GM18507 (cell line): ENCODE data around the gene KCNB1.

Source experiments
- DNase-seq: peaks from one replicate; pipeline ENCODE4 v3.0.0; 2011; ENCODE audit warnings: low read depth; ENCODE audit not compliant: insufficient read length; ENCODE audit errors: extremely low spot score
- FAIRE-seq: peaks from 2 replicates; lab custom pipeline; 2011; peaks lifted over from hg19 to GRCh38; lab: Jason Lieb, UNC

Gene KCNB1

DNA sequence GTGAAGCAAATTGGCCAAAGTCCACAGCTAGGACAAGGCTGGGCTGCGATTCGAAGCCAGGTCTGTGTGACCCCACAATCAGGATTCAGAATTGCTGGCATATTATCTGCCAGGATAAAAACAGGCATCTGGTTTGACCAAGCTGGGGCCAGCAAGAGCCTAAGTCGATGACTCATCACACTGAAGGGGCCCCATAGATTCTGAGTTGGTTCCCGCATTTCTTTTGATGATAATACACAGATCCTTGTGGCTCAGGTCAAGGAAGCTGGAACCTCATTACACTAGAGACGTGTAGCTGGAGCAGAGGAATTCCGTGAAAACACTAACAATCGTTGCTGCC is 6.5 kb downstream of the KCNB1 start:
- DNase-seq (no peak), FAIRE-seq (no peak)

DNA sequence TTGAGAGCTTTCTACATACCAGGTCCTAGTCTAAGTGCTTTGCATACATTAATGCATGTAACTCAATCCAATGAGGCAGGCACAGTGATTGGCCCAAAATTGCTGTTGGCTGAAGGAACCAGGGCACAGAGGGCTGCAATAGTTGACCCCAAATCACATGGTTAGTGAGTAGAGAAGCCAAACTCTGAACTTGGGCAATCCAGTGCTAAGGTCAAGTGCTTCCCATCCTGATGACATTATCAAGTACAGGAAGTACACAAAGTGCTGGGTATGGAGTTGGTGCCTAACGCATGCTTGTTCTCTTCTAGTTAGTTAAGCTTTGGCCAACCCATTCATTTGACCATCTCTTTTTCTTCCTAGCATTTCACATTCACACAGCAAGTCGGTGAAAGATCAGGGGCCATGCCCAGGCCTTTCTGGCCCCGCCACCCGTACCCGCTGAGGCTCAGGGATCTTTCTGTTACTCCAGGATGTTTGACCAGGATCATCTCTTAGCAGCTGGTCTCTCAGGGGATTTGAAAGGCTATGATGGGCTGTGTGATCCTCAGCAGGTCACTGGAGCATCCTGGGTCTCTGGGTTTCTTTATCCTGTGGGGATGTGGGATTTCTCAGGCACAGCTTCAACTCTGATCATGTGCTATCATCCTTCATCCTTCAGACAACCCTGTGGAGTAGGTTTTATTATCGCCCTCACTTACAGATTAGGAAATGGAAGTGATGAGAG is 7.0 kb downstream of the KCNB1 start:
- no peak for DNase-seq
- FAIRE-seq = no peak

DNA sequence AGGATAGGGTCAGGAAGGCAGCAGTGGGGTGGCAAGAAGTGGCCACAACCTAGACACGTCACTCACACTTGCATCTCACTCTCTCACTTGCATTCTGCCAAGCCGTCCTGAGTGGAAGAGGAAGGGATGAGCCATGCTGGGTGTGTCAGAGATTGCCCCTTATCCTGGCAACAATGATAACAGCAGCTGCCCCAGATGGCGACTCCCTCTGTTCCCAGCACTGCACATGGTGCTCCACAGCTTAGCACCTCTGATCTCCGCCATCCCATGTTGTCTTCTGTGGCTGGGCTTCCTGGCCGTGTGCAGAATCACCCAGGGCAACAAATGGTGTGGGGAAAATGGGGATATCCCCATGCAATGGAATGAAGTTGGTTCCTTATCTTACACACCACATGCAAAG is 11.1 kb downstream of the KCNB1 start:
- FAIRE-seq (no peak), DNase-seq (no peak)

DNA sequence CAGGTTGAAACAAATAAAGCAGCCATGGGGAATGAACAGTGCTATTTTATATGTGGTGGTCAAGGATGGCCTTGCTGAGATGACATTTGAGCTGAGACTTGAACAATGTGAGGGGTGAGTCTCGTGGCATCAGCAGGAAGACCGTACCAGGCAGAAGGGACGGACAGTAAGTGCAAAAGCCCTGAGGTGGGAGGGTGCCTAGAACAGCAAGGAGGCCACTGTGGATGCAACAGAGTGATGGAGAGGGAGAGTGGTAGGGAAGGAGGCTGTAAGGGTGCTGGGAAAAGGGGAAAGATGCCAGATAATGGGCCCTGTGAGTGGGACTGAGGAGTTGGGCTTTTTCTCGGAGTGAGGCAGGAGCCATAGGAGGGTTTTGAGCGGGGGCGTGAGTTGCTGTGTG is 11.5 kb downstream of the KCNB1 start:
- DNase-seq (no peak), FAIRE-seq (no peak)

DNA sequence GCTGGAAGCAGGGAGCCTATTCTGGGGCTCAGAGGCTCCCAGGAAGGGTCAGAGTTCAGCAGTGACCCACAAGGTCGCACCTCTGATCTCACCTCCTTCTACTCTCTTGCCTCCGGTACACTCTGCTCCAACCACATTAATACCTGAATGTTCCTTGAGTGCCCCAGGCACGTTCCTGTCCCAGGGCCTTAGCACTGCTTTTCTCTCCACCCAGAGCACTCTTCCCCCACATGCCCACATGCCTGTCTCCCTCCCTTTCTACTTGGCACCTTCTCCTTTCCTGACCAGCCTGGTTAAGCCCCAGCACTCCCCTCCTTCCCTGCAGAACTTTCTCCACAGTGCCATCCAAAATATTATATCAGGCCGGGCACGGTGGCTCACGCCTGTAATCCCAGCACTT is 13.4 kb downstream of the KCNB1 start:
- FAIRE-seq (no peak), DNase-seq (no peak)

DNA sequence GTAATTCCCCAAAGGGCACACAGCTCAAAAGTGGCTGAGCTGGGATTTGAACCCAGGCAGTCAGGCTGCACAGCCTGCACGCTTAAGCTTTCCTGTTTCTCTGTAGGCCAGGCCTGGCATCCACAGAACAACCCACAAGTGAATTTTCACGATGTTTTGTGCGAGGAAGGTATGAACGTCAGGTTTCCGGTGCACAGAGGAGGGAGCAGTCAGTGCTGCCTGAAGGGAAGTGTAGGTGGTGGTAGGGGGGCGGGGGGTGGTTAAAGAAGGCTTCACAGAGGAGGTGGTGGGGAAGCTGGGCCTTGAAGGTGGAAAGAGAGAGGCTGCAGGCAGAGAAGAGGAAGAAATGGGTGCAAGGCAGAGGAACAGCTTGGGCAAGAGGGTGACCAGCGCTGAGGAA is 14.1 kb downstream of the KCNB1 start:
- FAIRE-seq = no peak
- DNase-seq = no peak

DNA sequence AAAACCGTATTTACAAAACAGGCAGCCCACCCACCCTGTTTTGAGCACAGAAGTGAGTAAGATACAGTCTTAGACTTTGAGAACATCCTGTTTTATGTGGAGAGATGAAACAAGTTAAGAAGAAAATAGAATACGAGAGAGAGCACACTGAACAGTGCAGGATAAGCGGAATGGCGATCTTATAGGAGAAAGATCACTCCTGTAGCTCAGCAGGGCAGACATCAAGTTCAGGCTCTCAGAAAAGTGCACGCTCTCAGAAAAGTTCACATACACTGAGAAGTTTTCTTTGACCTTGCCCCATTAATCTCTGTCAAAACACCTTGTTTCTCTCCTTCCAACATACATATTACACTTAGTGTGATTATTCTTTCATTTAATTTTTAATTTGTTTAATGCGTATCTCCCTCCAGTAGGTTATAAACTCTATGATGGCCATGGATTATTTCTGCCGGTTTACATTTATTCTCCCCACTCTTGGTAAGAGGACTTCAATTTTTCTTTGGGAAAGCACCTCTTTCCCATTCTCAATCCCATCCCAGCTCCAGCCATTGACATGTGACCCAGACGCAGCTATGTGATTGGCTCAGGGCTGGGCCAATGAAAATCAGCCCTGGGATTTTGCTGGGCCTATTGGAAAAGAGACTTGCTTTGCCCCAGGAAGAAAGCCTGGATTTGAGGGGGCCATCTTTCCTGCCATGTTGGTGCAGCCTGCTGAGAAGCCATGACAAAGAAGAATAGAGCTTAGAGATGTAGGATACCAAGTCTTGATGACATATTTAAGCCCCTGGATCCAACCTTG is 16.2 kb downstream of the KCNB1 start:
- DNase-seq (no peak), FAIRE-seq (no peak)

DNA sequence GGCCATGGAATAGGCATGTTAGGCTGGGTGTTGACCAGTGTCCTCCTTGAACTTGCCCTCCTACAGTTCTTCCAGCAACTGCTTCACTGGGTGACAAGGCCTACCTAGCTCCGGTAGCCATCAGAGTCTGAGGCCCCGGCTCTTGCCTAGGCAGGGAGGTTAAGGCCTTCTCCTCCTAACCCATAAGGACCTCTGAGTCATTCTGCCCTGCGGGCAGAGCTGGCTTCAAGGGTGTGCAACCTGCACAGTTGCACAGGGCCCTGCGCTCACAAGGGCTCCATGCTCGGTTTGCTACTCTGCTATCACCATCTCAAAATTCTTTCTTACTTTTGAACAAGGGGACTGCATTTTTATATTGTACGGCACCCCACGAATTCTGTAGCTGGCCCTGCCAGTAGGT is 17.9 kb downstream of the KCNB1 start:
- no peak for DNase-seq
- no peak for FAIRE-seq

DNA sequence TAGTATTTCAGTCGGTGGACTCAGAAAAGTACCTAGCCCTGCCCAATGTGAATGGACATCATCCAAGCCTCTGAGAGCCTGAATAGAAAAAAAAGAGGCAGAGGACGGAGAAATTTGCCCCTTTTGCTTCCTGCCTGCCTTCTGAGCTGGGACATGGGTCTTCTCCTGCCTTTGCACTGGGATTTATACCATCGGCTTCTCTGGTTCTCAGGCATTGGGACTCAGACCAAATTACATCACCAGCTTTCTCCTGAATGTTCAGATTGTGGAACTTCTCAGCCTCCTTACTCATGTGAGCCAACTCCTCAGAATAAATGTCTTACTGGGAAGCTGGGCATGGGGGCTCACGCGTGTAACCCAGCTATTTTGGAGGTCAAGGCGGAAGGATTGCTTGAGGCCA is 19.8 kb downstream of the KCNB1 start:
- DNase-seq = no peak
- no peak for FAIRE-seq

DNA sequence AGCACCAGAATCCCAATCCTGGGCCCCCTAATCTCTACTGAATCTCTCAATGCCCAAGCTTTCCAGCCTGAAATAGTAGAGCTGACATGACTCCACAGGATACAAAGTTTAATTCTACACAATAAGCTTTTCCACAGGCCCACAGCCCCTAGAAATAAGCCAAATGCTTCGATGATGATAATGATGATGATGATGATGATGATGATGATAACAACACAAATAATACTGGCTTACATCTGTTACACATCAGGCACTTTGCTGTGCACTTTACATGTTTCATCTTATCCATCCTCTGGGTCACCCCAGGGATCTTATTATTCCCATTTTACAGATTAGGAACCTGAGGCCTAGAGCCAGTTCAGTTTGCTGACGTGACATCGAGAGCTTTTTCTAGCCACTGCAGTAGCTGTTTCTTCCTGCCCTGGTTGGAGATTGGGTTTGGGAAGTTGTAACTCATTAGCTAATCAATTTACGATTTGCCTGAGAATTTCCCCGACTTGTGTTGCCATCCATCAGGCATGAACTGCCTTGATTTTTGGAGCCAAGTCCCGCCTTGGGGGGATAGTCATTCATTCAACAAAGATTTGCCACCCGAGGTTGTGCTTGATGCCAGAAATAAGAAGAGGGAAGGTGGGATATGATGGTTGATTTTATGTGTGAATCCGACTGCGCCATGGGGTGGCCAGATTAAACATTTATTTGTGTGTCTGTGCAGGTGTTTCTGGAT is 20.4 kb downstream of the KCNB1 start:
- FAIRE-seq = no peak
- DNase-seq = no peak

DNA sequence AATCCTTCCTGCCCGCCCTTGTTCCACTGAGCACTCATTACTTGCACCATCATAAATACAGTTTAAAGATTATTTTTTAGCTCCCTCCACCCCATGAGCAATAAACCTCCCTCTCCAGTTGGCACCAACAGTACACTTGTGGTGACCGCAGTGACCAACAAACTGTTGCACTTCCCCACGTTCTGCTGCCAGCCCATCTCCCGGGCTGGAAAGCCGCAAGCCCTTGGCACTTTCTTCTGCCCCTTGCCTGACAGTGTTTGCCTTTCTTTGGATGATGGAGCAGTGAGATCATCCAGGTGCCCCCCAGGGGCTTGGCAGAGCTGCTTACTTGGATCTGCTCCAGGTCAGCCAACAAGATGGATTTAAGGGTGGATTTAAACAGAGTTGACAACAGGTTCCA is 21.6 kb downstream of the KCNB1 start:
- FAIRE-seq (no peak), DNase-seq (no peak)

DNA sequence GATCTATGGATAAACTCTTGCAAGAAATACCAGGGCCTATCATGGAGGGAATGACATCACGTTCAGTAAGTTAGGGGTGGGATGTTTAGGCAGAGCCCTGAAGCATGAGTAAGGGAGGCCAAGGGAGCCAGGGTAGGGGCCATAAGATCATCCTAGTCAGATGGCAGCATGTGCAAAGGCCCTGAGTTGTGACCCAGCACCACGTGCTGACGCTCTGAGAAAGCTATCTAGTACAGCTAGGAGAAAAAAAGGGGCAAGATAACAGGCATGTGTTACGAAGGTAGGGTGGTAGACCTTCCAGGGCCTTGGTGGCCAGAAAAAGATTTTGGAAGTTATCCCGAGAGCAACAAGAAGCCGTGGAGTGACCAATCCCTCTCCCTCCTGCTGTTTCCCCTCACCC is 22.3 kb downstream of the KCNB1 start:
- FAIRE-seq = no peak
- DNase-seq = no peak

DNA sequence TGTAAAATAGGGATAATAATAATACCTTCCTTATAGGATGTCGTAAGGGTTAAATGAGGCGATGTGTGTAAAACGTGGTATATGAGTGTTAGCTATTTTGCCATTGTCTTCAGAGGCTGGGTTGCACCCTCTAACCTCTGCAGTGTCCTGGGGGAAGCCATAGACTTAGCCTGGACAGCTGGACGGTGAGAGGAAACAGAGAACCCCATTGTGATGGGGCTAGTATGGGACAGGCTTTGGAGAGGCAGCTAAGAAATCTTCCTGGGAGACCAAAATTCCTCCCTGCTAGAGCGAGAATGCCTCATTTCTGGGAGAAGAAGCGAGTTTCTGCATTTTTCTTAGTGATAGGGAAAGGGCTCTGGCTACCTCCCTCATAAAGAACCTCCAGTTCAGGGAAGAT is 22.8 kb downstream of the KCNB1 start:
- FAIRE-seq = no peak
- DNase-seq = no peak

DNA sequence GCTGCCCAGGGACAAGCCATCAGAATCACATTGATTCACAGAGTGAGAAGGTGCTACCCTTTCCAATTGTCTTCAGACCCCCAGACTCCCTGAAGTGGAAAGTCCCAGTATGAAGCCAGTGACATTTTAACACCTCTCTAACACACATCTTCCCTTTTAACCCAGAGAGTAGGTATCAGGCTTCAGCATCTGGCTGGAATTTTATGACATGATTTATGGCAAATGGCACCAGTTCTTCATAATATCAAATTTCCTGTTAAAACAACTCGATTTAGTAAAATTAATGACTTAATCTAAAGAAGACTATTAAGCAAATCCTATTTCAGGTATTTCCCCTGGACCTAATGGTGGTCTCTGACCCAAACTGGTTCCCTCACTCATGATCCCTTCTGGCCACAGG is 25.0 kb downstream of the KCNB1 start:
- DNase-seq (no peak), FAIRE-seq (no peak)

DNA sequence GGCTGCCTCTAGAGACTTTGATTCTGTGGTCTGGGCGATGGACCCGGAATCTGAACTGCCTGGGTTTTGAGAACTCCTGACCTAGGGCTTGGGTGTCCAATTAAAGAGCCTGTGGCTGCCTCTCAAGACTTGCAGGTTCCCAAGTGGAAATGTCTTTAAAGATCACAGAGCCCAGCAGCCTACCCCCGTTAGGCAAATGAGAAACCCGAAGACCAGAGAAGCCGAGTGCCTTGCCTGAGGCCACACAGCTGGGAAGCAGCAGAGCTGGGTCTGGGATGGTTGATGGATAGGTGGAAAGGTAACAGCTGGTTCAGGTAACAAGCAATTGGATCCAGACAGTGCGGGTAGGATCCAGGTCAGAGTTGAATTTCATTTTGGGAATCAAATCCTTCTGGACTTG is 25.8 kb downstream of the KCNB1 start:
- FAIRE-seq = no peak
- DNase-seq = no peak

DNA sequence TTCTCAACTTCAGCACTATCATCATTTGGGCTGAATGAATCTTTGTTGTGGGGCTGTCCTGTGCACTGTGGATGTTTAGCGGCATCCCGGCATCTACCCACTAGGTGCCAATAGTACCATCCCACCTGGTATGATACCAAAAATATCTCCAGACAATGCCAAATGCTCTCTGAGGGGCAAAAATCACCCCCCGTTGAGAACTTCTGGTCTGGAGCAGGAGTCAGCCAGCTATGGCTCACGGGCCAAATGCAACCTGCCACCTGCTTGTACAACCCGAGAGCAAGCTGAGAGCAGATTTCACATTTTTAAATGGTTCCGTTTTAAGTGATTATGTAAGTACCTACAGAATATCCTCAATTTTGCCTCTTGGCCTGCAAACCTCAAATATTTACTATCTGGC is 26.8 kb downstream of the KCNB1 start:
- FAIRE-seq (no peak), DNase-seq (no peak)

DNA sequence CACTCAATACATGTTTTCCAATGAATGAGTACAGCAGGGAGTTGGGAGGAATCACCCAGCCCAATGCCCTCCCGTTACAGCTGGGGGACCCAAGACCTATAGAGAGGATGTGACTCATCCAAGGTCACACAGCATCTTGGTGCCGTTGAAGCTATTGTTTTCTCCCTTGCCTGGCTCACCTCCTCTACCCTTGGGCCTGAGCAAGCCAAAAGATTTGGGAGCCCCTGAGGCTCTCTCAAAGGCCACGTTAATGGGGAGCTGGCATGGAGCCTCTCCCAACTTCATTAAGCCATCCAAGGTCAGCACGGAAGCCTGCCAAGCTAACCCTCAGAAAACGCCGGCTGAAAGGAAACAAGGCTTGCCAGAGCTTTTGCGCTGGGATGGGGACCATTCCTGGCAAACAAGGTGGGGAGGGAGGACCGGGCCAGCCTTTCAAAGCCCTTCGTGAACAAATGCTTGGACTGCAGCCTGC is 30.4 kb downstream of the KCNB1 start:
- FAIRE-seq (no peak), DNase-seq (no peak)

DNA sequence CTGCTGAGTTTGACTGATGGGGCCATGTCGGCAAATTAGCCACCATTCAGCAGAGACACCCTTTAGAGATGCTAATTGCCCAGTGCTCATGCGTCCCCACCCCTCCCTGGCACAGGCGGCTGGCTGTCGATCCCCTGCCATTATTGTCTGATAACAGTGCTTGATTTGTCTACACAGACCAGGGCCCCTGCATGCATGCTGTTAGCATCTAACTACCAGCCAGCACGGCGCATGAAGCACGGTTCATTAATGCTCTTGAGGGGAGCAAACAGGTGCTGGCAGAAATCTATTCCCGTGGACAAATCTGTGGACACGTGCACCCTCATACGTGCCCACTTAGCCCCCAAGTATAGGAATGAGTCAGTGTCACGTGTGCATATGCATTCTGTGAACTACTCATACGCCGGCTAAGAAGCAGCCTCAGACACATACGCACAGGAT is 32.2 kb downstream of the KCNB1 start:
- FAIRE-seq (no peak), DNase-seq (no peak)

DNA sequence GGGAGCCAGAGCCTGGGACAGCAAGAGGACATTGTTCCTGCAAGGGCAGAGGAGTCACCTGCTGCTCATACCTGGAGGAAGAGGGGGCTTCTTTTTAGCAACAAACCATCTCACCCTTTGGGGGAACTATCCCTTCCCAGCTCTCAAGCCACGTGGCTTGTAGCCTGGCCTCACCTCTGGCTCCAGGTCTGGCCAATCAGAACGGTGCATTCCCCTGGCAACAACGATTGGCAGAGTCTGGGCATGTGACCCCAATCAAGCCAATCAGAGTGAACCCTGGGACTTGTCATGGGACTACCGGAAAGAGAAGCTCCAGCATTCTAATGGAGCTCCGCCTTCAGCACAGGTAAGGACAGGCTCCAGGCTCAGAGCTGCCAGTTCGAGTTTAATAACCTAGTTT is 33.6 kb downstream of the KCNB1 start:
- FAIRE-seq = no peak
- no peak for DNase-seq

DNA sequence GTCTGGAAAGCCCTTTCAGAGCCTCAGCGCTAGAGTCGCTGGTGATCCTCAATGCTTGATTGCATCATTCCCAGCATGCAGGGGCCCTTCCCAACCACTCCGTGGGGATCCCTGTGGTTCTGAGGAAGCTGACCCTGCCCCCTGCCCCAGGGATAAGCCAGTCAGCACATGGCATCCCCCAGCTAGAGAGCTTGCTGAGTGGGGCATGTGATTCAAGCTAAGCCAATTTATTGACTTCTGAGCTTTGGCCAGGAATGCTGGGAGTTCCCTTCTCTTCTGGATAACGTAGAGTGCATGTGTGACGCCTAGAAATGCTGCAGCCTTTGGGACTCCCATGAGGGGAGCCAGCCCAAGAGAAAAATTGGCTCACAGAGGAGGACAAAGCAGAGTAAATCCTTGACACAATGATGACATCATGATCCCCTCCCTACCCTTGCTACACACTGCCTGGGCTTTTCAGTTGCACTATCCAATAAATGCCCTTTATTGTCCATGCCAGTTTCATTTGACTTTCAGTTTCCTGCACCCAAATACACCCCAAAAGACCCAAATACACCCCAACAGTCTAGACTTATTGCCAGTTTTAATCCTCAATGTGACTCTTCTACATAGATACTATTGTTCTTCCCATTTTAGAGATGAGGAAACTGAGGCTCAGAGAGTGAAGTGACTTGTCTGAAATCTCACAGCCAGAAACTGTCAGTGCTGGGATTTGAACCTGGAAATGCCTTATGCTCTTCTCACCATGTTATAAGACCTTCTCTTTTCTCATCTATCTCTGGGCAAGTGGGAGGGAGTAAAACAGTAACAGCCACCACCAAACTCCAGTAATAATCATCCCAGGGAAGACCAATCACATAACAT is 34.3 kb downstream of the KCNB1 start:
- FAIRE-seq = no peak
- DNase-seq = no peak
